HG02759 (cell line): Measurements from ENCODE around the gene METTL24.
"Not testable (repeated sequence)": the region's sequence is repeated elsewhere in the genome, so short reads cannot be mapped to it uniquely, and the experiment has no call there.

ENCODE experiments used
- ATAC-seq: cut with Tn5 transposase; IDR thresholded peaks from one replicate; pipeline ENCODE4 v1.9.1; 2021; ENCODE audit warnings: mild to moderate bottlenecking, moderate library complexity; ENCODE audit not compliant: unreplicated experiment

METTL24 gene

GRCh38 chr6:110317646-110318045, 40.5 kb downstream of the METTL24 start:
- ATAC-seq: no peak

- ATAC-seq: no peak
These were observed 41.0 kb downstream of the METTL24 start for GRCh38 chr6:110317189-110317588.

- ATAC-seq: no peak
These were observed 42.2 kb downstream of the METTL24 start for GRCh38 chr6:110315869-110316398.

- no peak for ATAC-seq
These were observed 42.8 kb downstream of the METTL24 start for GRCh38 chr6:110315207-110315868.

GRCh38 chr6:110310861-110311446, 47.2 kb downstream of the METTL24 start:
- no peak for ATAC-seq

GRCh38 chr6:110309432-110309831, 48.7 kb downstream of the METTL24 start:
- not testable (repeated sequence) for ATAC-seq

GRCh38 chr6:110307368-110307767, 50.8 kb downstream of the METTL24 start:
- no peak for ATAC-seq

- ATAC-seq: not testable (repeated sequence)
These were observed 52.3 kb downstream of the METTL24 start for GRCh38 chr6:110305832-110306231.

GRCh38 chr6:110303692-110304091, 54.5 kb downstream of the METTL24 start:
- ATAC-seq: not testable (repeated sequence)

GRCh38 chr6:110298916-110299315, 59.2 kb downstream of the METTL24 start:
- no peak for ATAC-seq

GRCh38 chr6:110298411-110298810, 59.7 kb downstream of the METTL24 start:
- ATAC-seq: no peak

GRCh38 chr6:110296241-110297025, 61.7 kb downstream of the METTL24 start:
- ATAC-seq: no peak

GRCh38 chr6:110295451-110296165, 62.5 kb downstream of the METTL24 start:
- no peak for ATAC-seq

- no peak for ATAC-seq
These were observed 70.4 kb downstream of the METTL24 start for GRCh38 chr6:110287462-110288341.

GRCh38 chr6:110285306-110286060, 72.7 kb downstream of the METTL24 start:
- ATAC-seq: no peak

- no peak for ATAC-seq
These were observed 73.3 kb downstream of the METTL24 start for GRCh38 chr6:110284855-110285254.

GRCh38 chr6:110283657-110284056, 74.5 kb downstream of the METTL24 start:
- ATAC-seq: no peak

- no peak for ATAC-seq
These were observed 75.7 kb downstream of the METTL24 start for GRCh38 chr6:110282412-110282811.

GRCh38 chr6:110277100-110277665, 81.0 kb downstream of the METTL24 start:
- ATAC-seq: no peak
